Measurements from ENCODE around the gene CAMSAP1.

CAMSAP1 gene

DNA sequence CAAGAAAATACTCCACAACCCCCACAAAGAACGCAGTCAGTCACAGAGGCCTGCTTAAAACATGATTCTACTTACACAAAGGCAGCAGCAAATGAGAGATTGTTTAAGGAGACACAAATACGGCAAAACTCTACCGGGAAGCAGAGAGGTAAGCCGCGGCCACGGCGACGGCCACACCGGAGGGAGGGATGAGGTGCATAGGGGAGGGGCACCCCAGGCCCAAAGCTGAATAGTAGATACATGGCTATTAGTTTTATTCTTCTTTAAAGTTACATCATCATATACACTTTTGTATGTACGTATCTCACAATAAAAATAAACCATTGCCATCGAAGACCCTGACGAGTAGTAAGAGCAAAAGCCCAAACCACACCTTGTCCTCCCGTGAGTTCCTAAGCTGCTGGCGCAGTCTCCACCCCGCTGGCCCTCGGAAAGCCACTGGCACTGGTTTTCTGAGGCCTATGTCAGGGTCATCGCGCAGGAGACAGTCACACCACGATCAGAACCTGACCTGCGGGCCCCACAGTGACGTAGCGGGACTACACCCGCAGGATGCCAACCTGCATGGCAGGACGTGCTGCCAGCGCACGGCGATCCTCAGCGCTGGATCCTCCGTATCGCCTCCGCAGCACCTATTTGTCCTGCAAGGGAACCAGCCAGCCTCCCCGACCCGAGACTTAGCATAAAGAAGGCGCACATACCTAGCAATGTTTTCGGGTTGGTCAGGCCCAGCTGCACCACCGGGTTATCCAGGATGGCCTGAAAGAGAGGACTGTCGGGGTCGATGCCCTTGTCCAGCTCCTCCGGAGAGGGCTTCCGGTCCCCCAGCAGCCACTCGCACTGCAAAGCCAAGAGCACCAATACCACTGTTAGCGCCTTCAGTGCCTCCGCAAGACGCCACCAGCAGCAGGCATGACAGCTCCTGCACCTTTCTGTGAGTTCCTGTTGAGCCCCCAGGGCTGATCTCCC, 30.5 kb upstream of the CAMSAP1 start:
- Histone ChIP-seq H3K36me3 (ENCODE audit: low read depth) (peaks cover 56% of the 10 kb centered on the region), H3K27me3 (ENCODE audit: insufficient read depth, poor library complexity, severe bottlenecking) (no peaks in the 10 kb centered on the region), H3K9me3 (ENCODE audit: severe bottlenecking) (no peaks in the 10 kb centered on the region), H3K27ac (ENCODE audit: poor library complexity, severe bottlenecking) (no peak overlapping the region), H3K4me1 (ENCODE audit: insufficient read depth, poor library complexity, severe bottlenecking) (no peaks in the 10 kb centered on the region), H3K4me3 (ENCODE audit: severe bottlenecking) (no peak overlapping the region)
- TF ChIP-seq, protein P1, sequence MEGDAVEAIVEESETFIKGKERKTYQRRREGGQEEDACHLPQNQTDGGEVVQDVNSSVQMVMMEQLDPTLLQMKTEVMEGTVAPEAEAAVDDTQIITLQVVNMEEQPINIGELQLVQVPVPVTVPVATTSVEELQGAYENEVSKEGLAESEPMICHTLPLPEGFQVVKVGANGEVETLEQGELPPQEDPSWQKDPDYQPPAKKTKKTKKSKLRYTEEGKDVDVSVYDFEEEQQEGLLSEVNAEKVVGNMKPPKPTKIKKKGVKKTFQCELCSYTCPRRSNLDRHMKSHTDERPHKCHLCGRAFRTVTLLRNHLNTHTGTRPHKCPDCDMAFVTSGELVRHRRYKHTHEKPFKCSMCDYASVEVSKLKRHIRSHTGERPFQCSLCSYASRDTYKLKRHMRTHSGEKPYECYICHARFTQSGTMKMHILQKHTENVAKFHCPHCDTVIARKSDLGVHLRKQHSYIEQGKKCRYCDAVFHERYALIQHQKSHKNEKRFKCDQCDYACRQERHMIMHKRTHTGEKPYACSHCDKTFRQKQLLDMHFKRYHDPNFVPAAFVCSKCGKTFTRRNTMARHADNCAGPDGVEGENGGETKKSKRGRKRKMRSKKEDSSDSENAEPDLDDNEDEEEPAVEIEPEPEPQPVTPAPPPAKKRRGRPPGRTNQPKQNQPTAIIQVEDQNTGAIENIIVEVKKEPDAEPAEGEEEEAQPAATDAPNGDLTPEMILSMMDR (IDR thresholded peaks at IDR 0.05; ENCODE audit: poor library complexity, severe bottlenecking), result no peak
- no peak for DNase-seq (ENCODE audit: low spot score)
- ATAC-seq (ENCODE audit: low read depth), result no peak

DNA sequence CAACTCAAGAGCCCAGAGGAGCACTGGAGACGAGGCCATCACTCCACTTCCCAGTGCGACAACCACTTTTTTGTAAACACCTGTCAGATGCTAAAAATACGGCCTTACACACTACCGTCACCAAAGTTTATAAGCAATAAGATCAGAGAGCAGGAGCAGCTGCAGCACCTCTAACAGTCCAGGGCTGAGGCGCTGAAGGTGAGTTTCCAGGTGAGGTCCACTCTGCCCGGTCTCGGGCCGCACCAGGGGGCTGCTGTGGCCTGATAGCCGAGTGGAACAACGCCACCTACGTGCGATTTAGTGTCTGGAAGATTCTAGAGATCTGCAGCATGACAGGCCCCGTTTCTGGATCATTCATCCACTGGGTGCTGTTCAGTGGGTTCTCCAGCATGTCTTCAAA, 25.8 kb upstream of the CAMSAP1 start:
- Histone ChIP-seq H3K36me3 (ENCODE audit: low read depth) (peaks cover 52% of the 10 kb centered on the region), H3K27me3 (ENCODE audit: insufficient read depth, poor library complexity, severe bottlenecking) (no peaks in the 10 kb centered on the region), H3K4me3 (ENCODE audit: severe bottlenecking) (no peak overlapping the region), H3K9me3 (ENCODE audit: severe bottlenecking) (no peaks in the 10 kb centered on the region), H3K27ac (ENCODE audit: poor library complexity, severe bottlenecking) (no peak overlapping the region), H3K4me1 (ENCODE audit: insufficient read depth, poor library complexity, severe bottlenecking) (no peaks in the 10 kb centered on the region)
- TF ChIP-seq, protein P1 (IDR thresholded peaks at IDR 0.05; ENCODE audit: poor library complexity, severe bottlenecking), result no peak
- ATAC-seq (ENCODE audit: low read depth) (no peak), DNase-seq (ENCODE audit: low spot score) (no peak)

DNA sequence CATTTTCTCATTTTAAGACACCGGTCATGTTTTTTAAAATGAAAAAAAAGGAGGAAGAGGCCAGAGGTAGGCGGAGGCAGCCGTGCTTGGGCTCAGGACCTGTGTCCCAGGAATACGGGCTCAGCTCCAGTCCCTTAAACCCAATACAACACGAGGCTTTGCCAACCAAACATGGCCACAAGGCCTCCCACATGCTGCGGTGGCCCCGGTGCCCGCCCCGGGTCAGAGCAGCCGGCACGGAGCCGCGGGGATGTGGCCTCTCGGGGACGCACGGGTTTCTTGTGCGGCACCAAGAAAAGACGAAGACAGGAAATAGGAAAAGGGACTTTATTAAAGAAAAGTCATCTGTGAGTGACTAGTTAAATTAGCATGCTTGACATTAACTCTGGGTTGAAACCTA, 25.3 kb upstream of the CAMSAP1 start:
- TF ChIP-seq, protein P1 (IDR thresholded peaks at IDR 0.05; ENCODE audit: poor library complexity, severe bottlenecking), result no peak
- H3K4me1 ChIP-seq (ENCODE audit: insufficient read depth, poor library complexity, severe bottlenecking), result no peaks in the 10 kb centered on the region
- H3K27me3 ChIP-seq (ENCODE audit: insufficient read depth, poor library complexity, severe bottlenecking), result no peaks in the 10 kb centered on the region
- H3K36me3 ChIP-seq (ENCODE audit: low read depth), result peaks cover 48% of the 10 kb centered on the region
- H3K9me3 ChIP-seq (ENCODE audit: severe bottlenecking), result no peaks in the 10 kb centered on the region
- ATAC-seq (ENCODE audit: low read depth) (no peak), DNase-seq (ENCODE audit: low spot score) (no peak)
- H3K27ac ChIP-seq (ENCODE audit: poor library complexity, severe bottlenecking), result no peak overlapping the region
- no peak overlapping the region for H3K4me3 ChIP-seq (ENCODE audit: severe bottlenecking)

DNA sequence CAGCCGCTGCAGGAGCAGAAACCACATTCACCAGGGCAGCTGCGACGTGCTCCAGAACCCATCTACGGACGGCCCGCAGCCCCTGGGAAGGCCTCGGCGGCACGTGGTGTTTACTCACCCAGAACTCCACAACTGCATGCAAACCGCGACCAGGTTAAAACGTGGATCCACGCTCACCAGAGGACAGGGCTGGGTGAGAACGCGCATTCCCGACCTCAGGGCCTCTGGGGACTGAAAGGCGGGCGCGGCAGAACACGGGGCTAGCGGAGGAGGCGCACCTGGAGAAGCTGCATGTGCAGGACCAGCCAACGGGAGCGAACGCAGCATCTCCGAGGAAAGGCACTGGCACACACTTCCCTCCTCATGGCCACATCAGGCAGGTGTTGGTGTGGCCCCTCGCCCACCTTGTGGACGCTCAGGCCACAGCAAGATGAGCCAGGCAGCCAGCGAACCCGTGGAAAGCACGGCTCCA, 24.0 kb upstream of the CAMSAP1 start:
- Histone ChIP-seq H3K4me1 (ENCODE audit: insufficient read depth, poor library complexity, severe bottlenecking) (peaks cover 11% of the 10 kb centered on the region), H3K36me3 (ENCODE audit: low read depth) (peaks cover 36% of the 10 kb centered on the region), H3K27me3 (ENCODE audit: insufficient read depth, poor library complexity, severe bottlenecking) (no peaks in the 10 kb centered on the region), H3K4me3 (ENCODE audit: severe bottlenecking) (no peak overlapping the region), H3K9me3 (ENCODE audit: severe bottlenecking) (no peaks in the 10 kb centered on the region), H3K27ac (ENCODE audit: poor library complexity, severe bottlenecking) (no peak overlapping the region)
- no peak for DNase-seq (ENCODE audit: low spot score)
- TF ChIP-seq, protein P1 (IDR thresholded peaks at IDR 0.05; ENCODE audit: poor library complexity, severe bottlenecking), result no peak
- no peak for ATAC-seq (ENCODE audit: low read depth)

All from RWPE2 (cell line).